ENCODE measurements around the gene ATP8B2.

GRCh38 chr1:154334079-154335024 lies 9.0 kb downstream of the ATP8B2 start:
- TF ChIP-seq, protein P1, sequence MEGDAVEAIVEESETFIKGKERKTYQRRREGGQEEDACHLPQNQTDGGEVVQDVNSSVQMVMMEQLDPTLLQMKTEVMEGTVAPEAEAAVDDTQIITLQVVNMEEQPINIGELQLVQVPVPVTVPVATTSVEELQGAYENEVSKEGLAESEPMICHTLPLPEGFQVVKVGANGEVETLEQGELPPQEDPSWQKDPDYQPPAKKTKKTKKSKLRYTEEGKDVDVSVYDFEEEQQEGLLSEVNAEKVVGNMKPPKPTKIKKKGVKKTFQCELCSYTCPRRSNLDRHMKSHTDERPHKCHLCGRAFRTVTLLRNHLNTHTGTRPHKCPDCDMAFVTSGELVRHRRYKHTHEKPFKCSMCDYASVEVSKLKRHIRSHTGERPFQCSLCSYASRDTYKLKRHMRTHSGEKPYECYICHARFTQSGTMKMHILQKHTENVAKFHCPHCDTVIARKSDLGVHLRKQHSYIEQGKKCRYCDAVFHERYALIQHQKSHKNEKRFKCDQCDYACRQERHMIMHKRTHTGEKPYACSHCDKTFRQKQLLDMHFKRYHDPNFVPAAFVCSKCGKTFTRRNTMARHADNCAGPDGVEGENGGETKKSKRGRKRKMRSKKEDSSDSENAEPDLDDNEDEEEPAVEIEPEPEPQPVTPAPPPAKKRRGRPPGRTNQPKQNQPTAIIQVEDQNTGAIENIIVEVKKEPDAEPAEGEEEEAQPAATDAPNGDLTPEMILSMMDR (conservative IDR thresholded peaks at IDR 0.05 in 1 of 2, IDR thresholded peaks at IDR 0.05 in 1 of 2; ENCODE audit: extremely low read depth in 1 of 2, insufficient read depth in 1 of 2, low read depth in 1 of 2, low read length in 2 of 2) = no peak
- no peak for TF ChIP-seq EZH2 (IDR thresholded peaks at IDR 0.05; ENCODE audit: borderline replicate concordance, low read length)
